Smooth muscle cell (in vitro differentiated cells): ENCODE data around the gene MLX. TPM values are rescaled to one million over a fixed set of nuclear protein-coding genes. Genes with fewer than 3 reads are reported as not detected.
"Not testable (repeated sequence)": the region's sequence is repeated elsewhere in the genome, so short reads cannot be mapped to it uniquely, and the experiment has no call there.

Experiments used
- DNase-seq: peaks from one replicate; lab custom pipeline; 2025; ENCODE audit not compliant: unreplicated experiment; lab: John Stamatoyannopoulos, UW
- H2AFZ ChIP-seq: fragments of 200-600 bp; sonication (generic); 2 replicates; pipeline ENCODE4 v1.6.0; 2016; ENCODE audit warnings: antibody characterized with exemption, low read depth, mild to moderate bottlenecking
- H3F3A ChIP-seq: fragments of 200-600 bp; sonication (generic); 2 replicates; pipeline ENCODE4 v1.6.0; 2017; ENCODE audit warnings: antibody characterized with exemption, low read depth
- H3K27ac ChIP-seq: fragments of 200-600 bp; sonication (generic); 2 replicates; pipeline ENCODE4 v1.5.1; 2016; ENCODE audit warnings: low read depth, mild to moderate bottlenecking
- H3K27me3 ChIP-seq: fragments of 200-600 bp; sonication (generic); 2 replicates; pipeline ENCODE4 v1.6.1; 2016; ENCODE audit warnings: low read depth, mild to moderate bottlenecking
- H3K36me3 ChIP-seq: fragments of 200-600 bp; sonication (generic); 2 replicates; pipeline ENCODE4 v1.5.1; 2016; ENCODE audit warnings: low read depth
- H3K4me1 ChIP-seq: fragments of 200-600 bp; sonication (generic); 2 replicates; pipeline ENCODE4 v1.5.1; 2016; ENCODE audit warnings: low read depth
- H3K4me2 ChIP-seq: fragments of 200-600 bp; sonication (generic); 2 replicates; pipeline ENCODE4 v1.6.0; 2016; ENCODE audit warnings: mild to moderate bottlenecking
- H3K4me3 ChIP-seq: fragments of 200-600 bp; sonication (generic); 2 replicates; pipeline ENCODE4 v1.5.1; 2016; ENCODE audit warnings: mild to moderate bottlenecking
- H3K79me2 ChIP-seq: fragments of 200-600 bp; sonication (generic); 2 replicates; pipeline ENCODE4 v1.6.0; 2016; ENCODE audit warnings: low read depth, mild to moderate bottlenecking
- H3K9ac ChIP-seq: fragments of 200-600 bp; sonication (generic); 2 replicates; pipeline ENCODE4 v1.6.0; 2016; ENCODE audit warnings: low read depth
- H3K9me3 ChIP-seq: fragments of 200-600 bp; sonication (generic); replicated peaks from 2 replicates; pipeline ENCODE4 v1.5.1; 2016; ENCODE audit warnings: low read depth
- H4K20me1 ChIP-seq: fragments of 200-600 bp; sonication (generic); 2 replicates; pipeline ENCODE4 v1.6.0; 2016; ENCODE audit warnings: low read depth
- WGBS: methylation state at CpG from one replicate; pipeline ENCODE4 v1.1.7; 2016; ENCODE audit warnings: low lambda C conversion rate; 5-methylcytosine and 5-hydroxymethylcytosine counted together
- polyA plus RNA-seq: library from polyadenylated mRNA; unstranded; fragments of >200 nt; fragmentation: Nextera tagmentation; extraction: Ambion mirVana; gene quantifications from 2 replicates; pipeline ENCODE4 v1.2.1, GENCODE V29; 2016
- total RNA-seq: library from RNA; depleted of rRNA; stranded (reverse); fragments of >200 nt; gene quantifications from 2 replicates; pipeline ENCODE4 v1.2.3, GENCODE V29; 2014
- TF ChIP-seq, protein P1 (sequence below): fragments of 200-600 bp; sonication (generic); IDR thresholded peaks from 2 replicates; pipeline ENCODE4 v1.5.1; 2017; ENCODE audit warnings: borderline replicate concordance, mild to moderate bottlenecking, antibody characterized with exemption; ENCODE audit not compliant: insufficient read depth, poor library complexity, severe bottlenecking

The MLX gene
- total and polyA plus RNA-seq, 2 experiments from 2014 or later, result 21.1 to 21.6 TPM

GRCh38 chr17:42537156-42537805 lies 29.6 kb upstream of the MLX start:
- H3K27ac ChIP-seq, result no peak overlapping the region
- no peaks in the 10 kb centered on the region for H3K36me3 ChIP-seq
- no peak overlapping the region for H2AFZ ChIP-seq

DNA sequence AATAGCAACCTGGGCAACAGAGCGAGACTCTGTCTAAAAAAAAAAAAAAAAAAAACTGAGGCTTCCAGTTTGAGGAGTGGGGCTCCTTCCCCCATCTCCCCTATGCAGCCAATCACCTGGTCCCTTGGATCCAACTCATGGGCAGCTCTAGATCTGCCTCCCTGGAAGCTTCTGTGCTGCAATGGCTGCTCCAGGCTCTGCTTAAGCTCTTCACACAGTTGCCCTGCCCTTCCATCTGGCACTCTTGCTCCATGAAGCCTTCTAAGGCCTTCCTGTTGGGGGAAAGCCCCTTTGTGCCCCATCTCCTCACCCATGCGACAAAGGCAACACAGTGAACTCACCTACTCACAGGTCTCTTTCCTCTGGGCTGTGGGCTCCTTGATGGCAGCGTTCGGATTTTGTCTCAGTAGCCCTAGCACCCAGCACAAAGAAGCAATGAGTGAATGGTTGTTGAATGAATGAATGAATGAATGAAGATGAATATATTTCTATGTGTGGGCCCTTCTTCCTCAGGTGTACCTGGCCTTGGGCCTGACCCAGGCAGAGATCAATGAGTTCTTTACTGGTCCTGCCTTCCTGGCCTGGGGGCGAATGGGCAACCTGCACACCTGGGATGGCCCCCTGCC lies 29.0 kb upstream of the MLX start:
- Histone ChIP-seq H3K27me3 (no peaks in the 10 kb centered on the region), H3K4me3 (no peak overlapping the region), H3K9ac (no peak overlapping the region), H3K27ac (no peak overlapping the region), H2AFZ (no peak overlapping the region), H3K79me2 (peaks cover 5% of the 10 kb centered on the region), H4K20me1 (no peaks in the 10 kb centered on the region), H3K4me1 (no peaks in the 10 kb centered on the region), H3F3A (no peaks in the 10 kb centered on the region), H3K36me3 (no peaks in the 10 kb centered on the region), H3K9me3 (no peaks in the 10 kb centered on the region), H3K4me2 (no peak overlapping the region)
- DNase-seq, result no peak
- TF ChIP-seq, protein P1, sequence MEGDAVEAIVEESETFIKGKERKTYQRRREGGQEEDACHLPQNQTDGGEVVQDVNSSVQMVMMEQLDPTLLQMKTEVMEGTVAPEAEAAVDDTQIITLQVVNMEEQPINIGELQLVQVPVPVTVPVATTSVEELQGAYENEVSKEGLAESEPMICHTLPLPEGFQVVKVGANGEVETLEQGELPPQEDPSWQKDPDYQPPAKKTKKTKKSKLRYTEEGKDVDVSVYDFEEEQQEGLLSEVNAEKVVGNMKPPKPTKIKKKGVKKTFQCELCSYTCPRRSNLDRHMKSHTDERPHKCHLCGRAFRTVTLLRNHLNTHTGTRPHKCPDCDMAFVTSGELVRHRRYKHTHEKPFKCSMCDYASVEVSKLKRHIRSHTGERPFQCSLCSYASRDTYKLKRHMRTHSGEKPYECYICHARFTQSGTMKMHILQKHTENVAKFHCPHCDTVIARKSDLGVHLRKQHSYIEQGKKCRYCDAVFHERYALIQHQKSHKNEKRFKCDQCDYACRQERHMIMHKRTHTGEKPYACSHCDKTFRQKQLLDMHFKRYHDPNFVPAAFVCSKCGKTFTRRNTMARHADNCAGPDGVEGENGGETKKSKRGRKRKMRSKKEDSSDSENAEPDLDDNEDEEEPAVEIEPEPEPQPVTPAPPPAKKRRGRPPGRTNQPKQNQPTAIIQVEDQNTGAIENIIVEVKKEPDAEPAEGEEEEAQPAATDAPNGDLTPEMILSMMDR, result no peak
- 95% methylated on average over 5 of the region's 5 CpGs for WGBS

More at GRCh38 chr17:42537156-42537805, 29.6 kb upstream of the MLX start:
- H3K9me3 ChIP-seq, result no peaks in the 10 kb centered on the region
- TF ChIP-seq, protein P1, result no peak
- WGBS, result 91% methylated on average over 28 of the region's 31 CpGs
- H3K4me2 ChIP-seq, result peak overlapping the region; percentile 85
- H3K4me3 ChIP-seq, result peak overlapping the region; percentile 65
- H3K4me1 ChIP-seq, result no peaks in the 10 kb centered on the region
- H3F3A ChIP-seq, result no peaks in the 10 kb centered on the region
- DNase-seq, result no peak
- no peaks in the 10 kb centered on the region for H4K20me1 ChIP-seq
- no peaks in the 10 kb centered on the region for H3K27me3 ChIP-seq
- peaks cover 5% of the 10 kb centered on the region for H3K79me2 ChIP-seq
- H3K9ac ChIP-seq, result peak overlapping the region; percentile 26

DNA sequence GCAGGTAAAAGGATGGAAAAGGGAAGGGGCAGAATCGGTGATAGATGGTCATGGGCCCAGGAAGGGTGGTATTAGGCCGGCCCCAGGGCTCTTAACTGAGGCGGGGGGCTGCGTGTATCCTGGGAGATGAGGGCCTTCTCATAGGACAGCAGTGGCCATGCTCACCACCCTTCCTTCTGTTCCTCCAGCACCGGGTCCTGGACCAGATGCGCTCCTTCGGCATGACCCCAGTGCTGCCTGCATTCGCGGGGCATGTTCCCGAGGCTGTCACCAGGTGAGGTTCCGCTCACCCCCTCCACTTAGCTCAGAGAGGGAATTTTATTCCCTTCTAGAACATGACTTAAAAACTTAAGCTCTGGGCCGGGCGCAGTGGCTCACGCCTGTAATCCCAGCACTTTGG lies 28.4 kb upstream of the MLX start:
- Histone ChIP-seq H3K4me3 (no peak overlapping the region), H3K4me2 (no peak overlapping the region), H3K27ac (no peak overlapping the region), H3K27me3 (no peaks in the 10 kb centered on the region), H3F3A (no peaks in the 10 kb centered on the region), H3K79me2 (peaks cover 5% of the 10 kb centered on the region), H3K36me3 (no peaks in the 10 kb centered on the region), H3K9ac (no peak overlapping the region), H2AFZ (no peak overlapping the region), H3K4me1 (no peaks in the 10 kb centered on the region), H3K9me3 (no peaks in the 10 kb centered on the region), H4K20me1 (no peaks in the 10 kb centered on the region)
- DNase-seq, result no peak
- TF ChIP-seq, protein P1, result no peak
- 98% methylated on average over 14 of the region's 14 CpGs for WGBS

GRCh38 chr17:42540558-42540957 lies 26.3 kb upstream of the MLX start:
- H3K79me2 ChIP-seq, H3K4me2 ChIP-seq, H3K27me3 ChIP-seq, DNase-seq, H2AFZ ChIP-seq, H3K27ac ChIP-seq, H3K4me3 ChIP-seq, H3K9ac ChIP-seq, H3F3A ChIP-seq, H4K20me1 ChIP-seq, H3K36me3 ChIP-seq, H3K9me3 ChIP-seq, H3K4me1 ChIP-seq: not testable (repeated sequence)
- 96% methylated on average over 4 of the region's 4 CpGs for whole genome bisulfite sequencing
